ENCODE data around the gene OR2A5.
A peak's percentile ranks its signal among the peaks of the same experiment; 100 is the strongest.

The OR2A5 gene

GRCh38 chr7:144026203-144026883 lies 22.4 kb upstream of the OR2A5 start:
- no peak overlapping the region for H3K9ac ChIP-seq (ENCODE audit: low read length)
- H3K79me1 ChIP-seq (ENCODE audit: low read length): no peaks in the 10 kb centered on the region
- no peak overlapping the region for H2BK12ac ChIP-seq (ENCODE audit: low read length)
- H3K27ac ChIP-seq (ENCODE audit: low read depth, low read length): no peak overlapping the region
- H3K79me2 ChIP-seq (ENCODE audit: control insufficient read depth, insufficient read depth, low read length, poor library complexity): no peaks in the 10 kb centered on the region
- H3K4ac ChIP-seq (ENCODE audit: low read depth, low read length): no peak overlapping the region
- H3K4me1 ChIP-seq (ENCODE audit: control insufficient read depth in 1 of 2, insufficient read depth in 2 of 2, low read length in 2 of 2): no peaks in the 10 kb centered on the region
- no peak overlapping the region for H4K12ac ChIP-seq (ENCODE audit: low read depth, low read length)
- H3K4me3 ChIP-seq (ENCODE audit: low read depth, low read length): no peak overlapping the region
- H3K23ac ChIP-seq (ENCODE audit: low read length): no peak overlapping the region
- H2BK5ac ChIP-seq (ENCODE audit: low read depth, low read length, poor library complexity): no peak overlapping the region
- H3K18ac ChIP-seq (ENCODE audit: low read length): no peak overlapping the region
- no CpG with 5 or more reads among the region's 4 CpGs for WGBS (ENCODE audit: extremely low coverage, insufficient coverage, insufficient read length)
- H3K14ac ChIP-seq (ENCODE audit: low read length): no peak overlapping the region
- DNase-seq: no peak
- H3K4me2 ChIP-seq (ENCODE audit: low read length): no peak overlapping the region
- H3K9me3 ChIP-seq (ENCODE audit: insufficient read depth, low read depth, low read length): peaks cover 2% of the 10 kb centered on the region
- no peaks in the 10 kb centered on the region for H3K27me3 ChIP-seq (ENCODE audit: insufficient read depth, low read length)
- no peak overlapping the region for H2AK5ac ChIP-seq (ENCODE audit: low read length)
- H2BK120ac ChIP-seq (ENCODE audit: insufficient read depth, low read length, poor library complexity): no peak overlapping the region
- no peaks in the 10 kb centered on the region for H3K36me3 ChIP-seq (ENCODE audit: control insufficient read depth in 1 of 2, insufficient read depth in 2 of 2, low read length in 2 of 2)
- no peak overlapping the region for H4K91ac ChIP-seq (ENCODE audit: low read depth, low read length)
- no peak overlapping the region for H4K8ac ChIP-seq (ENCODE audit: low read depth, low read length)
- H2AFZ ChIP-seq (ENCODE audit: insufficient read depth, low read length, poor library complexity): no peak overlapping the region

GRCh38 chr7:144027070-144027469 lies 21.7 kb upstream of the OR2A5 start:
- H3K27me3 ChIP-seq (ENCODE audit: insufficient read depth, low read length): no peaks in the 10 kb centered on the region
- no peak overlapping the region for H2BK12ac ChIP-seq (ENCODE audit: low read length)
- H3K4me2 ChIP-seq (ENCODE audit: low read length): no peak overlapping the region
- no peak overlapping the region for H3K9ac ChIP-seq (ENCODE audit: low read length)
- no peak overlapping the region for H3K23ac ChIP-seq (ENCODE audit: low read length)
- no peak overlapping the region for H2AFZ ChIP-seq (ENCODE audit: insufficient read depth, low read length, poor library complexity)
- H4K8ac ChIP-seq (ENCODE audit: low read depth, low read length): no peak overlapping the region
- H3K9me3 ChIP-seq (ENCODE audit: insufficient read depth, low read depth, low read length): peaks cover 2% of the 10 kb centered on the region
- H2BK5ac ChIP-seq (ENCODE audit: low read depth, low read length, poor library complexity): no peak overlapping the region
- no peak overlapping the region for H3K14ac ChIP-seq (ENCODE audit: low read length)
- H3K36me3 ChIP-seq (ENCODE audit: control insufficient read depth in 1 of 2, insufficient read depth in 2 of 2, low read length in 2 of 2): no peaks in the 10 kb centered on the region
- H2AK5ac ChIP-seq (ENCODE audit: low read length): no peak overlapping the region
- no peak overlapping the region for H3K27ac ChIP-seq (ENCODE audit: low read depth, low read length)
- H3K4me3 ChIP-seq (ENCODE audit: low read depth, low read length): no peak overlapping the region
- H3K79me2 ChIP-seq (ENCODE audit: control insufficient read depth, insufficient read depth, low read length, poor library complexity): no peaks in the 10 kb centered on the region
- peak in 1 of 2 donors; percentile 36 for DNase-seq
- H3K4me1 ChIP-seq (ENCODE audit: control insufficient read depth in 1 of 2, insufficient read depth in 2 of 2, low read length in 2 of 2): no peaks in the 10 kb centered on the region
- H4K91ac ChIP-seq (ENCODE audit: low read depth, low read length): no peak overlapping the region
- no peak overlapping the region for H3K4ac ChIP-seq (ENCODE audit: low read depth, low read length)
- no peak overlapping the region for H3K18ac ChIP-seq (ENCODE audit: low read length)
- H2BK120ac ChIP-seq (ENCODE audit: insufficient read depth, low read length, poor library complexity): no peak overlapping the region
- no peak overlapping the region for H4K12ac ChIP-seq (ENCODE audit: low read depth, low read length)
- H3K79me1 ChIP-seq (ENCODE audit: low read length): no peaks in the 10 kb centered on the region
- no CpG with 5 or more reads among the region's 3 CpGs for WGBS (ENCODE audit: extremely low coverage, insufficient coverage, insufficient read length)

- Histone ChIP-seq H3K27ac (ENCODE audit: low read depth, low read length) (no peak overlapping the region), H2AK5ac (ENCODE audit: low read length) (no peak overlapping the region), H2BK5ac (ENCODE audit: low read depth, low read length, poor library complexity) (no peak overlapping the region), H3K18ac (ENCODE audit: low read length) (no peak overlapping the region), H3K4me3 (ENCODE audit: low read depth, low read length) (no peak overlapping the region), H2BK120ac (ENCODE audit: insufficient read depth, low read length, poor library complexity) (no peak overlapping the region), H3K79me1 (ENCODE audit: low read length) (no peaks in the 10 kb centered on the region), H4K91ac (ENCODE audit: low read depth, low read length) (no peak overlapping the region), H4K8ac (ENCODE audit: low read depth, low read length) (no peak overlapping the region), H3K9ac (ENCODE audit: low read length) (no peak overlapping the region), H3K4me1 (ENCODE audit: control insufficient read depth in 1 of 2, insufficient read depth in 2 of 2, low read length in 2 of 2) (no peaks in the 10 kb centered on the region), H3K23ac (ENCODE audit: low read length) (no peak overlapping the region), H4K12ac (ENCODE audit: low read depth, low read length) (no peak overlapping the region), H3K4me2 (ENCODE audit: low read length) (no peak overlapping the region), H3K36me3 (ENCODE audit: control insufficient read depth in 1 of 2, insufficient read depth in 2 of 2, low read length in 2 of 2) (no peaks in the 10 kb centered on the region), H3K9me3 (ENCODE audit: insufficient read depth, low read depth, low read length) (peaks cover 2% of the 10 kb centered on the region), H3K4ac (ENCODE audit: low read depth, low read length) (no peak overlapping the region), H2AFZ (ENCODE audit: insufficient read depth, low read length, poor library complexity) (no peak overlapping the region), H3K79me2 (ENCODE audit: control insufficient read depth, insufficient read depth, low read length, poor library complexity) (no peaks in the 10 kb centered on the region), H3K14ac (ENCODE audit: low read length) (no peak overlapping the region), H2BK12ac (ENCODE audit: low read length) (no peak overlapping the region), H3K27me3 (ENCODE audit: insufficient read depth, low read length) (no peaks in the 10 kb centered on the region)
- DNase-seq: no peak
- no CpG with 5 or more reads among the region's 1 CpG for WGBS (ENCODE audit: extremely low coverage, insufficient coverage, insufficient read length)
Measured at GRCh38 chr7:144027974-144028373, 20.8 kb upstream of the OR2A5 start.

- no peaks in the 10 kb centered on the region for H3K79me2 ChIP-seq (ENCODE audit: control insufficient read depth, insufficient read depth, low read length, poor library complexity)
- no peak overlapping the region for H3K27ac ChIP-seq (ENCODE audit: low read depth, low read length)
- no peak overlapping the region for H4K8ac ChIP-seq (ENCODE audit: low read depth, low read length)
- H2BK5ac ChIP-seq (ENCODE audit: low read depth, low read length, poor library complexity): no peak overlapping the region
- no peak overlapping the region for H2AK5ac ChIP-seq (ENCODE audit: low read length)
- peaks cover 2% of the 10 kb centered on the region for H3K9me3 ChIP-seq (ENCODE audit: insufficient read depth, low read depth, low read length)
- no peak overlapping the region for H2BK120ac ChIP-seq (ENCODE audit: insufficient read depth, low read length, poor library complexity)
- no peak overlapping the region for H3K18ac ChIP-seq (ENCODE audit: low read length)
- no peaks in the 10 kb centered on the region for H3K27me3 ChIP-seq (ENCODE audit: insufficient read depth, low read length)
- no peak overlapping the region for H4K91ac ChIP-seq (ENCODE audit: low read depth, low read length)
- no peak overlapping the region for H3K9ac ChIP-seq (ENCODE audit: low read length)
- no peaks in the 10 kb centered on the region for H3K79me1 ChIP-seq (ENCODE audit: low read length)
- H3K4me2 ChIP-seq (ENCODE audit: low read length): no peak overlapping the region
- WGBS (ENCODE audit: extremely low coverage, insufficient coverage, insufficient read length): no CpG with 5 or more reads among the region's 3 CpGs
- H2AFZ ChIP-seq (ENCODE audit: insufficient read depth, low read length, poor library complexity): no peak overlapping the region
- no peaks in the 10 kb centered on the region for H3K4me1 ChIP-seq (ENCODE audit: control insufficient read depth in 1 of 2, insufficient read depth in 2 of 2, low read length in 2 of 2)
- no peaks in the 10 kb centered on the region for H3K36me3 ChIP-seq (ENCODE audit: control insufficient read depth in 1 of 2, insufficient read depth in 2 of 2, low read length in 2 of 2)
- DNase-seq: no peak
- H4K12ac ChIP-seq (ENCODE audit: low read depth, low read length): no peak overlapping the region
- H3K14ac ChIP-seq (ENCODE audit: low read length): no peak overlapping the region
- no peak overlapping the region for H3K4me3 ChIP-seq (ENCODE audit: low read depth, low read length)
- H2BK12ac ChIP-seq (ENCODE audit: low read length): no peak overlapping the region
- no peak overlapping the region for H3K23ac ChIP-seq (ENCODE audit: low read length)
- H3K4ac ChIP-seq (ENCODE audit: low read depth, low read length): no peak overlapping the region
Measured at GRCh38 chr7:144028547-144028946, 20.2 kb upstream of the OR2A5 start.

Measured in trophoblast cell (in vitro differentiated cells and primary cell).